PFSK-1 (cell line): ENCODE data around the gene IGFL2.

Source experiments
- FOXP2 ChIP-seq: optimal IDR thresholded peaks from 2 replicates; pipeline ENCODE3; 2011; ENCODE audit warnings: borderline replicate concordance, control low read depth, inconsistent platforms; ENCODE audit not compliant: insufficient read depth; ENCODE audit errors: extremely low read length, extremely low read depth
- POLR2AphosphoS5 ChIP-seq: IDR thresholded peaks from 2 replicates; pipeline ENCODE4 v1.6.1; 2012; ENCODE audit warnings: low read depth, mild to moderate bottlenecking, control low read depth, low read length, moderate library complexity
- SIN3A ChIP-seq: IDR thresholded peaks from 2 replicates; pipeline ENCODE4 v1.6.1; 2012; ENCODE audit warnings: mild to moderate bottlenecking, low read length, moderate library complexity, borderline replicate concordance; ENCODE audit not compliant: insufficient read depth
- TAF1 ChIP-seq: IDR thresholded peaks from 2 replicates; pipeline ENCODE4 v1.6.1; 2012; ENCODE audit warnings: low read length, control low read depth, borderline replicate concordance; ENCODE audit not compliant: insufficient read depth
- TF ChIP-seq, protein P1 (sequence below), 2 experiments: IDR thresholded peaks; 2 replicates each; pipeline versions ENCODE4 v1.6.1 to v1.8.0; 2011 to 2012; ENCODE audit warnings: low read depth in 2 of 2, low read length in 2 of 2, control low read depth in 1 of 2, inconsistent platforms in 1 of 2, mild to moderate bottlenecking in 1 of 2, moderate library complexity in 1 of 2; ENCODE audit not compliant: insufficient read depth in 1 of 2

Gene IGFL2

DNA sequence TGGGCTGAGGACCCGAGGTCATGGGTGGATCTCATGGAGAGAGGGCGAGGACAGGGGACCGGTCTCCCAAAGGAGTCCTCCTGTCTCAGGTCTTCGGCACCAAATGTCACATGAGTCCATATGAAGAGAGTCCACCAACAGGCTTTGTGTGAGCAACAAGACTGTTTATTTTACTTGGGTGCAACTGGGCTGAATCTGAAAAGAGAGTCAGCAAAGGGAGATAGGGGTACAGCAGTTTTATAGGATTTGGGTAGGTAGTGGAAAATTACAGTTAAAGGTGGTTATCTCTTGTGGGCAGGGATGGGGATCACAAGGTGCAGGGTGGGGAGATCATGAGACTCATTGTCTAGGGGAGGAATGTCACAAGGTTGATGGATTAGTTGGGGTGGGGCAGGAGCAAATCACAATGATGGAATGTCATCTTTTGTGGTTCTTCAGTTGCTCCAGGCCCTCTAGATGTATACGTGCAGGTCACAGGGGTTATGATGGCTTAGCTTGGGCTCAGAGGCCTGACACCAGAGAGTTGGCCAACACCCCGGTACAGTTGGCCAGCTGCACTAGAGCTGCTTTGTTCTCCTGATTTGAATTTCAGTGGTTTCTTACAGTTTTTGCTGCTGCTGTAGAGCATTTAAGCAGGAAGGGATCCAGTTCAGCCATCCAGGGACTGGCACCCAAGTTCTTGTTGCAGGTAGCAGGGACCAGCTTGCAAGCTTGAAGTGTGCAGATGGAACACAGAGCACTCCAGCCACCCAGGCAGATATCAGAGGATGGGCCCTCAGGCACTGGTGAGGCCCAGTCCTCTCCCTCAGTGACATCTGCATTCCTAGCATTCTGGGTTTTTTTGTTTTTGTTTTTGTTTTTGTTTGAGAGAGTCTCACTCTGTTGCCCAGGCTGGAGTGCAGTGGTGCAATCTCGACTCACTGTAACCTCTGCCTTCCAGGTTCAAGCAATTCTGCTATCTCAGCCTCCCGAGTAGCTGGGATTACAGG is 55.1 kb downstream of the IGFL2 start:
- TF ChIP-seq TAF1 (no peak), FOXP2 (no peak), SIN3A (no peak)

DNA sequence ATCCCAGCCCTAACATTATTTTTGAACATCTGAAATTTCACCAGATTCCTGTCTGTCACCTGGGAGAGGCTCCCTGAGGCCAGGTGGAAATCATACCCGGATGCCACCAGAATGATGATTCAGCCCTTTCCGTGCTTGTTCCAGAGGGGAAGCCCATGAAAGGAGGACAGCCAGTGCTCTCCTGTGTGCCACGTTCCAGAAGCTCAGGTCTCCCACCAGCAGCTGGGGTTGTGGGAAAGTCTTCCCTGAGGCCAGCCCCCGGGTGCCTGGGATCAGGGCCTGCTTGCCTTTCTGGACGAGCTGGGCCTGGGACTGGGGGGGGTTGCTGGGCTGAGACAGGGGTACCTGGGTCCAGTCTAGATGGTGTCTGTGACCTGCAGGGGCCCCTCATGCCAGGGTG is 56.0 kb downstream of the IGFL2 start:
- TF ChIP-seq POLR2AphosphoS5 (no peak), TAF1 (no peak), FOXP2 (no peak), SIN3A (no peak)
- TF ChIP-seq, protein P1, sequence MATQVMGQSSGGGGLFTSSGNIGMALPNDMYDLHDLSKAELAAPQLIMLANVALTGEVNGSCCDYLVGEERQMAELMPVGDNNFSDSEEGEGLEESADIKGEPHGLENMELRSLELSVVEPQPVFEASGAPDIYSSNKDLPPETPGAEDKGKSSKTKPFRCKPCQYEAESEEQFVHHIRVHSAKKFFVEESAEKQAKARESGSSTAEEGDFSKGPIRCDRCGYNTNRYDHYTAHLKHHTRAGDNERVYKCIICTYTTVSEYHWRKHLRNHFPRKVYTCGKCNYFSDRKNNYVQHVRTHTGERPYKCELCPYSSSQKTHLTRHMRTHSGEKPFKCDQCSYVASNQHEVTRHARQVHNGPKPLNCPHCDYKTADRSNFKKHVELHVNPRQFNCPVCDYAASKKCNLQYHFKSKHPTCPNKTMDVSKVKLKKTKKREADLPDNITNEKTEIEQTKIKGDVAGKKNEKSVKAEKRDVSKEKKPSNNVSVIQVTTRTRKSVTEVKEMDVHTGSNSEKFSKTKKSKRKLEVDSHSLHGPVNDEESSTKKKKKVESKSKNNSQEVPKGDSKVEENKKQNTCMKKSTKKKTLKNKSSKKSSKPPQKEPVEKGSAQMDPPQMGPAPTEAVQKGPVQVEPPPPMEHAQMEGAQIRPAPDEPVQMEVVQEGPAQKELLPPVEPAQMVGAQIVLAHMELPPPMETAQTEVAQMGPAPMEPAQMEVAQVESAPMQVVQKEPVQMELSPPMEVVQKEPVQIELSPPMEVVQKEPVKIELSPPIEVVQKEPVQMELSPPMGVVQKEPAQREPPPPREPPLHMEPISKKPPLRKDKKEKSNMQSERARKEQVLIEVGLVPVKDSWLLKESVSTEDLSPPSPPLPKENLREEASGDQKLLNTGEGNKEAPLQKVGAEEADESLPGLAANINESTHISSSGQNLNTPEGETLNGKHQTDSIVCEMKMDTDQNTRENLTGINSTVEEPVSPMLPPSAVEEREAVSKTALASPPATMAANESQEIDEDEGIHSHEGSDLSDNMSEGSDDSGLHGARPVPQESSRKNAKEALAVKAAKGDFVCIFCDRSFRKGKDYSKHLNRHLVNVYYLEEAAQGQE (IDR thresholded peaks at IDR 0.05; ENCODE audit: insufficient read depth in 1 of 2, low read depth in 2 of 2, low read length in 2 of 2), result no peak

DNA sequence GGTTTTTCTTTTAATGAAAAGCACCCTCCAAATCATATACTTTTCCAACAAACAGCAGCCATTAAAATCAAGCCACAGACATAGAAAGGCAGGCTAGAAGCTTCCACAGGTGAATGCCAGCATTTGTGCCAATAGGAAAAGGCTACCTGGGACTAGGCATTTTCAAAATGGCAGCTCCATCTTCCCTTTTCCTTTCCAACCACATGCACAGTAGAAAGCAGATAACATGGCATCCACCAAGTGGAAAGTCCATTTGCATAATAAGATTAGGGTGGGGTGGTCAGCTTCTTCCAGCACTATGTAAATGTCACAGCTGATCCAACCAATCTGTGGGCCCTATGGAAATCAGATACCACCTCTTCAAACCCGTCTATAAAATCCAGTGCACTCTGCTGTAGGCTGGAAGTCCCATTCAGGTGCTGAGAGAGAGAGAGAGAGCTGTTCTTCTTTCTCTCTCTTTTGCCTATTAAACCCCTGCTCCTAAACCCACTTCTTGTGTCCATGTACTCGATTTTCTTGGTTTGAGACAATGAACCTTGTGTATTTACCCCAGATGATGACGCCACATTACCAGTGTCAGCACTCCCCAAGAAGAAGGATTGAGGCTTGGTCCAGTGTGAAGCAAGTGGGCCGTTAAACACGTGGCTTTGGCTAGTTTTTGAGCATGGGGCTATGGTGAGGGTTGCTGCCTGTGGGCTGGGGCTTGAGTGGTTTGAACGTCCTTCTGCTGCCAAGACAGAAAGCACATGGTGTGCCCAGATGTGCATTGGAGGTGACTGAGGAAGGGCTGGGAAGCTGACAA is 57.3 kb downstream of the IGFL2 start:
- TF ChIP-seq TAF1, result no peak
- no peak for TF ChIP-seq POLR2AphosphoS5
- TF ChIP-seq, protein P1 (IDR thresholded peaks at IDR 0.05; ENCODE audit: insufficient read depth in 1 of 2, low read depth in 2 of 2, low read length in 2 of 2), result no peak
- no peak for TF ChIP-seq SIN3A
- no peak for TF ChIP-seq FOXP2

DNA sequence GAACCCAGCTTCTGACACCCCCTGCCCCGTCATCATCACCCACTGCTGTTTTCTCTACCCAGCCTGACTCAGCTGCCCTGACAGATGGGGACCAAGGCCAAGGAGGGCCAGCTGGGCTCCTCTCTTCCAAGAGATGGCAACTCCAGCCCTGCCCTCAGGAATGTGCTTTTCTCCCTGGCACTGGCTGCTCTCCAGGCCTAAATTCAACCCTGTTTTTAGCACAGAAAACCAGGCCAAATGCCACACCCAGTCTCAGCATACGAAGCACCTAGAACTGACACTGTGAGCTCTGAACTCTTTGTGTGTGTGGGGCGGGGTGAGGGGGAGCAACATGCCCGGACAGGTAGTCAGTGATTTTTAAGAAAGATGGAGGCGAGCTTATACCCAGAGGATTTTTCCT is 58.1 kb downstream of the IGFL2 start:
- no peak for TF ChIP-seq TAF1
- no peak for TF ChIP-seq POLR2AphosphoS5
- TF ChIP-seq, protein P1 (IDR thresholded peaks at IDR 0.05; ENCODE audit: insufficient read depth in 1 of 2, low read depth in 2 of 2, low read length in 2 of 2), result no peak
- TF ChIP-seq FOXP2, result no peak
- no peak for TF ChIP-seq SIN3A

DNA sequence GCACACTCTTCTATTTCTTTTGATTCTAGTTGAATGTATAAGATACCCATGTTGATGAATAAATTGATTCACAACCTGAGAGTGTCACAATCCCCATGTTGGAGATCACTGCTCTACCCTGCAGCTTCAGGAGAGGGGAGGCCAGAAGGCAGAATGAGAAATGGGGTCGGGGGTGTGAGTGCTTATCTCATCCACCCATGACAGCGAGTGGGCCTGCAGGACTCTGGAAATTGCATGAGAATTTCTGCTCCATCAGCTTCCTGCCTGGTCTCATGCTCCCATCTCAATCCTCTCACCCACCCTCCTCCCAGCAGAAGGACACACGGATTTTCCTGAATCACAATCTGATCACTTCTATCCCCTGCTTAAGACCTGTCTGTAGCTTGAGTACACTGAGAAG is 58.6 kb downstream of the IGFL2 start:
- TF ChIP-seq FOXP2 (no peak), SIN3A (no peak), POLR2AphosphoS5 (no peak), TAF1 (no peak)
- TF ChIP-seq, protein P1 (IDR thresholded peaks at IDR 0.05; ENCODE audit: insufficient read depth in 1 of 2, low read depth in 2 of 2, low read length in 2 of 2), result no peak
